GM12892 (cell line): ENCODE results near the gene DNMT3A.

Experiments
- POLR2A ChIP-seq: IDR thresholded peaks from 2 replicates; pipeline ENCODE4 v1.6.1; 2011; ENCODE audit warnings: low read depth, low read length, control low read depth
- POLR2AphosphoS5 ChIP-seq: IDR thresholded peaks from 2 replicates; pipeline ENCODE4 v1.6.1; 2011; ENCODE audit warnings: low read depth, low read length, control low read depth
- TAF1 ChIP-seq: IDR thresholded peaks from 2 replicates; pipeline ENCODE4 v1.6.1; 2011; ENCODE audit warnings: low read depth, mild to moderate bottlenecking, control low read depth, low read length, borderline replicate concordance

DNA sequence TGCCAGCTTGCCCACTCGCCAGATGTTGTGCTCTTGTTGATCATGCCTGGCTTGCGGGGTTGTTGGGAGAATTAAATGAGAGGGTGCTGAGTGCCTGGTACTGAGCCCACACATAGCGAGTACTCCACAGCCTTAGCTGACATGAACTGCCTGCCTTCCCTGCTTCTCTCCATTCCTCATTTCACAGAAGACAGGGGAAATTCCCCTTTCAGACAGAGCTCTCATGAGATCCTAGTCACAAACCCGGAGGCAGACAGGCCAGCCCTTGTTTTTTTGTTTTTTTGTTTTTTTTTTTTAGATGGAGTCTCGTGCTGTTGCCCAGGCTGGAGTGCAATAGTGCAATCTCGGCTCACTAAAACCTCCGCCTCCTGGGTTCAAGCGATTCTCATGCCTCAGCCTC, 17.1 kb upstream of the DNMT3A start:
- no peak for TF ChIP-seq POLR2A
- no peak for TF ChIP-seq TAF1
- no peak for TF ChIP-seq POLR2AphosphoS5
